ENCODE data around the gene POGLUT2.
"Not testable (repeated sequence)": the region's sequence is repeated elsewhere in the genome, so short reads cannot be mapped to it uniquely, and the experiment has no call there.

Gene POGLUT2

DNA sequence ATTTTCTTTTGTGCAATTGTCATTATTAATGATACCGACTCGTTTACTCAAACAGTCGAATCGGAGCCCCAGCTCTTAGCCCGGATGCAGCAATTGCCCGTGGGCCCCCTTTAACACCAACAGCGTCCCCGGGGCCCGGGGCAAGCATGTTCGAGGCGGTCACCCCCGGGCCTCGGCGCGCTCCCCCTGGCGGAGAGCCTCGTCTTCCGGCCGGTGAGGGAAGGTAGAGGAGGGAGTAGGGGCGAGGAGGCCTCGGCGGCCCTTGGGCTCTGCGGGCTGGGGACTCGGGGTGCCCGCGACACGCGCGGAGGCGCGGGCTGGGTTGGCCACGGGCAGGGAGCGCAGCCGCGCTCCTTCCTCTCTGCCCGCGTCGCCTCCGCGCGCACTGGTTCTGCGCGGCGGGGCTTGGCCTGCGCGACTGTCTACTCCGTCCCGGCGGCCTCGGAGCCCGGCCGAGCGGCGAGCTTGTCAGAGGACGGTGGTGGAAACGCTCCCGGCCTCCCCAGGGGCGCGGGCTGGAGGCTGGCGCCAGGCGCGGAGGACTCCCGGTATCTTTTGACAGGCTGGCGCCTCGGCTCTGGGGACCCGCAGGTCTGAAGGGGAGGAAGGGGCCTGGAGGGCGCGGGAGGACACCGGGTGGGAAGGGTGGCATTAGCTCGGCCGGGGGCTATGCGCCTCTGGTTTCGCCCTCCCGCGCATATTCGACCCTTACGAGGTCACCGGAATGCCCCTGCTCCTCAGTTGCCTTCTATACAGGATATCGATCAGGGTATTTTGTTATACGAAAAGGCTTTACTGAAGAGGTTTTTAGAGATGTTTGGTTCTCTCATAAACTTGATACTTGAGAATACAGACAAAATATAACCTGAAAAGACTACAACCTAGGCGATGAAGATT, 1.6 kb upstream of the POGLUT2 start:
- TF ChIP-seq POLR2AphosphoS5 (IDR thresholded peaks at IDR 0.05; ENCODE audit: low read depth, low read length) (no peak), POLR2A (IDR thresholded peaks at IDR 0.05; ENCODE audit: low read depth, low read length) (peak; percentile 70; the same call in 1 of the 2 replicates), TAF1 (IDR thresholded peaks at IDR 0.05; ENCODE audit: borderline replicate concordance, low read depth, low read length) (0 out of 2 replicates have a peak, but pooled peaks have one; percentile 25)
- DNase-seq (ENCODE audit: insufficient read length) (peak; percentile 83), FAIRE-seq (peak; percentile 5)

DNA sequence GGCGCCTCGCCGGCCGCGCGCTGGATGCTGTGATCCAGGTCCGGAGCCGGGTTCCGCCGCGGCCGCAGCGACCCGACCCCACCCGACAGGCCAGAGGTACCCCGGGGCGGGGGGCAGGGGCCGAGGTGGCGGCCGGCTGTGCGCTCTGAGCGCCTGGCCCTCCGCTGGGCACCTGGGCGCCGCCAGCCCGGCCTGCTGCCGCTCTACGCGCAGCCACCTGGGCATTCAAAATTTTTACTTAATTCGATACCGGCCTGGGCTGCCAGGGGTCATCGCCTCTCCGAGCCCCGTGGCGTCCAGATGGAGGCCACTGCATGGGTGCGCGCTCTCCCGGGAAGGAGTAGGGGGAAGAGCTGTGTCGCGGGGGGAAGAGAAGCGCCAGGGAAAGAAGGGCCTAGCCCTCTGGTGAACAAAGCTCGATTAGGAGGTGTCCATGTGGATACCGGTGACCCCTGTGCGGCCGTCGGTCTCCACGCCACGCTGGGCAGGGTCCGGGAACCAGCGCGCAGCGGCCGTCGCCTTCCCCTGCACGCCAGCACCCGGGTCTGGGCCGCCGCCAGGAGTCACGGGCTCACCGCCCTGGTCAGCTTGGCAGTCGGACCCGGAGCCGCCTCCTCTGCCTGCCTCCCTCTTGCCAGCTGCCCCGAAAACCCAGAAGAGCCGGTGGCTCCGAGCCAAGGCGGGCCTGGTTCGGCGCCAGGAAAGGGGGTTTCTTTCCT, 809 bp upstream of the POGLUT2 start:
- peak; percentile 23 for DNase-seq (ENCODE audit: insufficient read length)
- TF ChIP-seq TAF1 (IDR thresholded peaks at IDR 0.05; ENCODE audit: borderline replicate concordance, low read depth, low read length) (no peak), POLR2A (IDR thresholded peaks at IDR 0.05; ENCODE audit: low read depth, low read length) (no peak), POLR2AphosphoS5 (IDR thresholded peaks at IDR 0.05; ENCODE audit: low read depth, low read length) (no peak)
- FAIRE-seq: no peak

DNA sequence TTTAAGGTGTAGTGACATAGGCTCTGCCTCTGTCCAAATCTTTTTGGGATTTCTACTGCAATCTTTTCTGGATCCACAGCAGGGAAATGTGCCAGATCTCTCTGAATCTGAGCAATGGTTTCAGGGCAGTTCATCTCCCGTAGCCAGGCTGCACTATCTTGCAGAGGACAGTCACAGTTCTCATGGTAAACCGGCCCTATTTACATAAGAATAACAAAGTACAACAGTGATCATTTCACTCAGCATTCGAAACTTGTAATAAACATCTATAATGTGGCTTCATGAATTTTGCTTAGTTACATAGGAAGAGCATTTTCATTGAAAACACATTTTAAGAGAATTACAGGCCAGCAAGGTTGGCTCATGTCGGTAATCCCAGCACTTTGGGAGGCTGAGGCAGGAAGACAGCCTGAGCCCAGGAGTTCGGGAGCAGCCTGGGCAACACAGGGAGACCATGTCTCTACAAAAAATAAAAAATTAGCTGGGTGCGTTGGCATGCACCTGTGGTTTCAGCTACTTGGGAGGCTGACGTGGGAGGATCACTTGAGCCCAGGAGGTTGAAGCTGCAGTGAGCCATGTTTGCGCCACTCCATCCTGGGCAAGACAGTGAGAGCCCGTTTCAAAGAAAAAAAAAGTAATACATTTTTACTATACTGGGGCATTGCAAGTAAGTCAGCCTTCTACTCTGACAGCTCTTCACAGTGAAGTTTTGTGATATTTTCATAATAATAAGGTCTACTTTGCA, 5.0 kb downstream of the POGLUT2 start:
- TF ChIP-seq POLR2A (IDR thresholded peaks at IDR 0.05; ENCODE audit: low read depth, low read length): no peak
- no peak for TF ChIP-seq POLR2AphosphoS5 (IDR thresholded peaks at IDR 0.05; ENCODE audit: low read depth, low read length)
- no peak for TF ChIP-seq TAF1 (IDR thresholded peaks at IDR 0.05; ENCODE audit: borderline replicate concordance, low read depth, low read length)
- no peak for FAIRE-seq
- DNase-seq (ENCODE audit: insufficient read length): no peak

DNA sequence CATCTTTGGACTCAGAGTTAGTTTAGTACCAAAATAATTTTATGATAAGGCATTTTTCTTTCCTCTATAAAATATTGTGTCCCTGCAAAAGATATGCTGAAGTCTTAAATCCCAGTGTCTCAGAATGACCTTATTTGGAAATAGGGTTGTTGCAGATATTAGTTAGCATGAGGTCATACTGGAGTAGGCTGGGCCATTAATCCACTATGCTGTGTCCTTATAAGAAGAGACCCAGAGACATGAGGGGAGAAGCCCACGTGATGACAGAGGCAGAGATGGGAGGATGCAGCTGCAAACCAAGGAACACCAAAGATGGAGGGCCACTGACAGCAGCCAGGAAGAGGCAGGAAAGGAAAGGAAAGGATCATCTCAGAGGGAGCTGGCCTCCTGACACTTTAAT, 6.4 kb downstream of the POGLUT2 start:
- DNase-seq (ENCODE audit: insufficient read length) (no peak), FAIRE-seq (no peak)
- TF ChIP-seq POLR2A (IDR thresholded peaks at IDR 0.05; ENCODE audit: low read depth, low read length) (no peak), POLR2AphosphoS5 (IDR thresholded peaks at IDR 0.05; ENCODE audit: low read depth, low read length) (no peak), TAF1 (IDR thresholded peaks at IDR 0.05; ENCODE audit: borderline replicate concordance, low read depth, low read length) (no peak)

DNA sequence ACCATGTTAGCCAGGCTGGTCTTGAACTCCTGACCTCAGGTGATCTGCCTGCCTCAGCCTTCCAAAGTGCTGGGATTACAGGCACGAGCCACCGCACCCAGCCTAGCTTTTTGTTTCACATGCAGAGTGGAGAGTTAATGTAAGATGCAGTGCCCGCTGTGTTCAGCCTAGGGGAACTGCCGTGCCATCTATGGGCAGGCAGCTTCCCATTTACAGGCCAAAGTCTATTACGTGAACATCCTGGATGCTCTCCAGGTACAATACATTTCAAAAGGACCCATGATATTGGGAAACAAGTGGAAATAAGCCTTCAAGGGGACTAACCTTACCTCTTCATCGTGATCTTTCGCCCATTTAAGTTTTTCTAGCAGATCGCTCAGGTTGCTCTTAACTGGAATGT, 10.1 kb downstream of the POGLUT2 start:
- FAIRE-seq (no peak), DNase-seq (ENCODE audit: insufficient read length) (no peak)
- no peak for TF ChIP-seq POLR2A (IDR thresholded peaks at IDR 0.05; ENCODE audit: low read depth, low read length)
- no peak for TF ChIP-seq POLR2AphosphoS5 (IDR thresholded peaks at IDR 0.05; ENCODE audit: low read depth, low read length)

DNA sequence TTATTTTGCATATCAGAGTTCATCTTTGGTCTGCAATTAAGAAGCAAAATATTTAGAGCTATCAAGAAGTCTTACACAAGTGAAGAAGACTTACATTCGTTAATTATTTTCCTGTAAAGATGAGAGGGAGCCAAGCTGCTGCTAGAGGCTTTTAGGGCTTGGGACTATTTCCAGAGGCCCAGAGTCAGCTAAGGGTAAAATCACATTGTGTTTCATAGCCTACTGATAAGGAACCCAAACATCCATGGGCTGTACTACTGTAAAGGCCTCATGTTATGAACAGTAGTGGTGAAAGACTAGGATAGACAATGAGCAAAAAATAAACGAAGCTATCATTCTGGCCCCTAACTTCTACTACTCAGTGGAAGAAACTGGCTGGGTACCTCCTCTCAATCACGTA, 14.3 kb downstream of the POGLUT2 start:
- FAIRE-seq (no peak), DNase-seq (ENCODE audit: insufficient read length) (no peak)
- TF ChIP-seq TAF1 (IDR thresholded peaks at IDR 0.05; ENCODE audit: borderline replicate concordance, low read depth, low read length) (no peak), POLR2AphosphoS5 (IDR thresholded peaks at IDR 0.05; ENCODE audit: low read depth, low read length) (no peak), POLR2A (IDR thresholded peaks at IDR 0.05; ENCODE audit: low read depth, low read length) (no peak)

DNA sequence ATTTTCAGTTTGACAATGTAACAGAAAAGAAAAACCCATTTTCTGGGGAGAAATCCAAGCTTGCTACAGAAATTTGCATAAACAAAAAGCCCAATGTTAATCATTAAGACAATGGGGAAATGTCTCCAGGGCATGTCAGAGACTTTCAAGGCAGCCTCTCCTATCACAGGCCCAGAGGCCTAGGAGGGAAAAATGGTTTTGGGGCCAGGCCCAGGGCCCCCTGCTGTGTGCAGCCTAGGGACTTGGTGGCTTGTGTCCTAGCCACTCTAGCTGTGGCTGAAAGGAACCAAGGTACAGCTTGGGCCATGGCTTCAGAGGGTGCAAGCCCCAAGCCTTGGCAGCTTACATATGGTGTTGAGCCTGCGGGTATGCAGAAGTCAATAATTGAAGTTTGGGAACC, 17.2 kb downstream of the POGLUT2 start:
- DNase-seq (ENCODE audit: insufficient read length) (no peak), FAIRE-seq (no peak)
- no peak for TF ChIP-seq TAF1 (IDR thresholded peaks at IDR 0.05; ENCODE audit: borderline replicate concordance, low read depth, low read length)
- TF ChIP-seq POLR2AphosphoS5 (IDR thresholded peaks at IDR 0.05; ENCODE audit: low read depth, low read length): no peak
- TF ChIP-seq POLR2A (IDR thresholded peaks at IDR 0.05; ENCODE audit: low read depth, low read length): no peak

DNA sequence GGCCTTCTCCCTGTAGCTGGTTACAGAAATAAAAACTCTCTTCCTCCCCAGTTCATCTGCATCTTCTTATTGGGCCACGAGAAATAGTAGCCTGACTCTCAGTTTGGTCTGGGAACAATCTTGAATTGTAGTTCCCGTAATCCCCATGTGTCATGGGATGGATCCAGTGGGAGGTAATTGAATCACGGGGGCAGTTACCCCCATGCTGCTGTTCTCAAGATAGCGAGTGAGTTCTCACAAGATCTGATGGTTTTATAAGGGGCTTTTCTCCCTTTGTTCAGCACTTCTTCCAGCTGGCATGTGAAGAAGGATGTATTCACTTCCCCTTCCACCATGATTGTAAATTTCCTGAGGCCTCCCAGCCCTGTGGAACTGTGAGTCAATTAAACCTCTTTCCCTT, 18.1 kb downstream of the POGLUT2 start:
- not testable (repeated sequence) for DNase-seq (ENCODE audit: insufficient read length); FAIRE-seq

DNA sequence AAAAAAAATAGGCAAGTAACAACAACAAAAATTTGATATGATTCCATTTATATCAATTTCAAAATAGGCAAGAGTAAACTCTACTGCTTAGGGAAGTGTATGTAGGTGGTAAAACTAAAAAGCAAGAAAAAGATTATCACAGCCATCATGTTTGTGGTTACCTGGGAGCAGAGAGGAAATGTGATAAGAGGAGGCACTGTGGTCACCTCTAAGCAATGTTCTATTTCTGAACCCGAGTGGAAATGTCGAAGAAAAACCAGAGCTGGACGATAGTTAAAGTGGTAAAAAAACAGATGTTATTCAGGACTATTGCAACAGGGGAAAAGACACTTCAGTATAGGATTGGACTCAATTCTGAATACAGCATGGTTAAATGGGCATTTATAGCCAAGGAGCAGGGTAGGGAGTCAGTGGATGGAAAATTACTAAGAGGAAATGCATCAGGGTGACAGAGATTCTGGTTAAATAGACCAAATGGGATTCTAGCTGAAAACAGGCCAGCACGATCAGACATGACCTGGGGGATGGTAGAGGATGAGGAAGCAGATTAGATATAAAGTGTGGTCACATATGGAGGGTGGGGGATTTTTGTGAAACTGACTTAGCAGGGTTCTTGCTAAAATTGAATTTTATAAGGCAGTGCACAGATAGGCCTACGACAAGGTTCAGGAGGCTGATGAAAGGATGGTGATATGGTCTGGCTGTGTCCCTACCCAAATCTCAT, 19.2 kb downstream of the POGLUT2 start:
- no peak for TF ChIP-seq POLR2A (IDR thresholded peaks at IDR 0.05; ENCODE audit: low read depth, low read length)
- TF ChIP-seq TAF1 (IDR thresholded peaks at IDR 0.05; ENCODE audit: borderline replicate concordance, low read depth, low read length): no peak
- TF ChIP-seq POLR2AphosphoS5 (IDR thresholded peaks at IDR 0.05; ENCODE audit: low read depth, low read length): no peak
- DNase-seq (ENCODE audit: insufficient read length): no peak
- peak; percentile 63 for FAIRE-seq

DNA sequence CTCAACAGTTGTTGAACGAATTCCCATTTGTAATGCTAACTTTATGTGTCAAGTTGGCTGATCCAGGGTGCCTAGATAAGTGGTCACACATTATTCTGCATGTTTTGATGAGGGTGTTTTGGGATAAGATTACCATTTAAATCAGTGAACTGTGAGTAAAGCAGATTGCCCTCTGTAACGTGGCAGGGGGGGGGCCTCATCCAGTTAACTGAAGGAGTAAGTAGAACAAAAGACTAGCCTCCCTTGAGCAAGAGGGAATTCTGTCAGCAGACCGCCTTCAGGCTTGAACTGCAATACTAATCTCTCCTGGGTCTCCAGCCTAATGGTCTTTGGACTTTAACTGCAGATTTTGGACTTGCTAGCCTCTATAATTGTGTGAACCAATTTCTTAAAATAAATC, 21.0 kb downstream of the POGLUT2 start:
- no peak for DNase-seq (ENCODE audit: insufficient read length)
- FAIRE-seq: no peak
- TF ChIP-seq POLR2A (IDR thresholded peaks at IDR 0.05; ENCODE audit: low read depth, low read length) (no peak), TAF1 (IDR thresholded peaks at IDR 0.05; ENCODE audit: borderline replicate concordance, low read depth, low read length) (no peak), POLR2AphosphoS5 (IDR thresholded peaks at IDR 0.05; ENCODE audit: low read depth, low read length) (no peak)

DNA sequence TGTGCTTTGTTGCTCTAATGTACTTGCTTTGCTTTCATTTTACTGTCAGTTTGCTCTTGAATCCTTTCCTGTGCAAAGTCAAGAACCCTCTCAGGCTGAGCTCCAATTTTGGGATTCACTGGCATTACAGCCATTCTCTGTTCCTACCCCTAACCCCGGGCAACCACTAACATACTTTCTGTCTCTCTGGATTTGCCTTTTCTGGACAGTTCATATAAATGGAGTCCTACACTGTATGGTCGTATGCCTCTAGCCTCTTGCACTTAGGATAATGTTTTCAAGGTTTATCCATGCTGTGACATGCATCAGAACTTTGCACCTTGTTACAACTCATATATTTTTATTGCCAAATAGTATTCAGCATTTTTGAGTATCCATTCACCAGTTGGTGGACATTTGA, 22.5 kb downstream of the POGLUT2 start:
- DNase-seq (ENCODE audit: insufficient read length) (no peak), FAIRE-seq (no peak)
- TF ChIP-seq POLR2A (IDR thresholded peaks at IDR 0.05; ENCODE audit: low read depth, low read length): no peak
- TF ChIP-seq TAF1 (IDR thresholded peaks at IDR 0.05; ENCODE audit: borderline replicate concordance, low read depth, low read length): no peak
- TF ChIP-seq POLR2AphosphoS5 (IDR thresholded peaks at IDR 0.05; ENCODE audit: low read depth, low read length): no peak

Measured in GM12892 (cell line).